SIG-M5 (cell line): Measurements from ENCODE around the gene AFF3.

ENCODE experiments used
- DNase-seq: peaks from one replicate; lab custom pipeline; 2025; lab: John Stamatoyannopoulos, UW

AFF3 gene

DNA sequence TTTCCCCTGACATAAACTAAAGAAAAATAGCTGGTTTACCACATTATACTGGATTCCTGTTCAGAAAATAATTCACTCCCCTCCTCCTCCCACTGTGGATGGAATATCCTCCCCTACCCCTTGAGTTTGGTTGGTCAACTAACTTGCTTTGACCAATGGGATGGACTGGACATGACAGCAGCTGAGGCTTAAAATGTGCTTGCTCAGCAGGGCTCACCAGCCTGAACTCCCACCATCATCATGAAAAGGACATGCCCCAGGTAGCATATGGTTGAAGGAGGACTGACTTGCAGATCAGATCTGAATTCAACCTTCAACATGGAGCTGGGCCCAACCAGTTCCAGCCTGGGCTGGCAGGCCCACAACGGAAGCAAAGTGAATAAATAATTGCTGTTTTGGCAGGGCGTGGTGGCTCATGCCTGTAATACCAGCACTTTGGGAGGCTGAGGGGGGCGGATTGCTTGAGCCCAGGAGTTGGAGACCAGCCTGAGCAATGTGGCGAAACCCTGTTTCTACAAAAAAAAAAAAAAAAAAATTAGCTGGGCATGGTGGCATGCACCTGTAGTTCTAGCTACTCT is 284.4 kb downstream of the AFF3 start:
- DNase-seq = no peak

DNA sequence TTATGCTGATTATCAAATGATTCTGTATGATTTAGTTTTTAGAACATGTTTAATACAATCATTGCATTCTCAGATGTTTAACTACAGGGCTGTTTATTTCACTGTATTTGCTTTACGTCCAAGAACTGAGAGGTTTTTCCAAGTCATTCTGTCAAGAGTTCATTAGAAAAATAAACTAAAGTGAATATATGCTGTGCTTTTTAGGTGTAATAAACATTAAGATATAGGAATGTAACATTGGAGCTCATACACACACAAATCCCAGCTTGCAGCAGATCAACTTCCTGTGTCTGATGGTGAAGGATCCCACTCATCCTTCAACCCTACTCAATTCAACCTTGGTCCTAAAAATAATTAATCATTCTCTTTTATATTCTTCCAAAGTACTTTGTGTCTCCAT is 285.0 kb downstream of the AFF3 start:
- DNase-seq = no peak

DNA sequence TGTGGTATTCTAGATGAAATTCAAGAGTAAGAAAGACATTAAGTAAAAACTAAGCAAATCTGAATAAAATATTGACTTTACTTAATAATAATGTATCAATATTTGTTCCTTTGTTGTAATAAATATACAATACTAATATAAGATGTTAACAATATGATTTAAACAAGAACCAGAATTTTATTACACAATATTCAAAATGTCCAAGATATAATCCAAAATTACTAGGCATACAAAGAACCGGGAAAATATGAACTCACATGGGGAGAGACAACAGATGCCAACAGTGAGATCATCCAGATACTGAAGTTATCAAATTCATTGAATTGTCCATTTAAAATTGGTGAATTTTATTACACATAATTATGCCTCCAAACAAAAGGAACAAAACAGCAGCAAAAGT is 286.3 kb downstream of the AFF3 start:
- DNase-seq = no peak

DNA sequence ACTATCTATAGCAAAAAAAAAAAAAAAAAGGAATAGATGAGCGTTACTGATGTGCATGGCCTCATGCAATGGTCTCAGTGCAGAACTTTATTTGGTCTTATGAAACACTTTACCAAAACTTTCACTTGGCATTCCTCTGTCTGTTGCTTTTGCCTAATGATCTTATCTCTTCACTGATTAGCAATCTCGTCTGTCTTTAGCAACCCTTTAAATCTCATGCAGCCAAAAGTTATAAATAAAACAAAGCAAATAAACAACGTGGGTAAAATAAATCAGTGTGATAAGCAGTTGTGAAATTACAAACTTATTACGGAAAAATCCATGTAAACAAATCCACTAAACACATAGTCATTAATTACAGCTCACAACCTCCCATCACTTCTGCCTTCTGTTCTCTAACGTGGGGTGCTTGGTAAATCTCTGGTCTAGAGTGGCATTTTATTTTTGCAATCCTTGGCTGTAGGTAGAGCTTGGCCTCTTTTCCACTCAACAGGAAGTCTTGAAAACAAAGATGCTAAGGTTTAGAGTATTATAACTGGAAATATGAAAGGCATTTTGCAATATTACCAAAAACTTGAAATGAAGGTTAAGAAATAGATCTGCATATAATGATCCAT is 288.0 kb downstream of the AFF3 start:
- no peak for DNase-seq

DNA sequence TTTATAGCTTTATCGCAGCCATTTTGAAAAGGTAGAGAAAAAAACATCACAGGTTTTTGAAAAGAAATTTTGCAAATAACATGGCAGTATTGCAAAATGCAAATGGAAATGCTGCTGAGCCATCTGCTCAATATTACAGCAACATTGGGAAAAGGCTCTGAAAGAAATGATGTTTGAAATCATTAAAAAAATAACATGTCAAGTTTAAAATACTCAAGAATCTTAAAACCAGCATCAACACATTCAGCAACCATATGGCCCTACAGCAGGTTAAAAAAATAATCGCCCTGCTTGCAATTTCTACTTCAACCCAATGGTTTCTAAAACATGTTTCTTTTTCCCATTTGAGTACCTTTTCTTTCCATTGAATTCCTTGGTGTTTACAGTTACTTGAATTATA is 289.4 kb downstream of the AFF3 start:
- no peak for DNase-seq

DNA sequence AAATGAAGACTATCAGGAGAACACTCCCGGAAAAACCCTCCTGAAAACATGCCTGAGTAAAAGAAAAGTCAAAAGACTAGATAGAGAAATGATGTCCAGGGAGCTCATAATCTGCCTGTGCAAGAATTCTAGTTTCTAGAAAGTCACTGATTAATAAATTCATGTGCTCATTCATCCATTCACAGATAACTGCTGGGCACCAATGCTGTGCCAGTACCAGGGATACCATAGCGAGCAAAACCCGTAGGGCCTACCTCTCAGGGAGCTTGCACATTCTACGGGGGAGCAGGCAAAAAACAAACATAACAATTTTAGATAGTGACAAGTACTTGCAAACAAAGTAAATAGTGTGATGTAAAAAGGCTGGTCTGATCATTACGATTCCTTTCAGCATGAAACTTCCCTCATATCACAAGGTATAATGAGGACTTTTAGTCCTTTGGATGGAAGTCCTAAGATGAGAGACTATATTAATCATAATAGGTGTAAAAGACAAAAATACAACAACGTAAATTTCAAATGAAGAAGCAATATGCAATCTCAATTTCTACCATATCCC is 289.9 kb downstream of the AFF3 start:
- no peak for DNase-seq

DNA sequence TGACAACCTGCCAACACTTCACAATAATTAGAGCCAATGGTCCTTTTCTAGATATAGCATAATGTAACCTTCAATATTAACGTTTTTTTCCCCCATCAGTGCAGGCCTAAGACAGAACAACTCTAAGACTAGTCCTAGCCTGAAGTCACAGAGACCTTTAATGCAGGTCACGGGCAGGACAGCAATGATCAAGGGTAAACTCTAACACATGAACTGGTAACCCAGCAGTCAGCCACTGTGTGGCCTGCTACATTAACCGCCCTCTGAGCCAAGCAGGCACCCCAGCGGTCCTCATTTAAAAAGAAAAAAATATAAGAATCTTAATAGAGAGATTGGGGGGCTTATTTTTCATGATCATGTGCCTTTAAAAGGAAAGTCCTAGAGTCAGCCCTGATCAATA is 290.6 kb downstream of the AFF3 start:
- no peak for DNase-seq

DNA sequence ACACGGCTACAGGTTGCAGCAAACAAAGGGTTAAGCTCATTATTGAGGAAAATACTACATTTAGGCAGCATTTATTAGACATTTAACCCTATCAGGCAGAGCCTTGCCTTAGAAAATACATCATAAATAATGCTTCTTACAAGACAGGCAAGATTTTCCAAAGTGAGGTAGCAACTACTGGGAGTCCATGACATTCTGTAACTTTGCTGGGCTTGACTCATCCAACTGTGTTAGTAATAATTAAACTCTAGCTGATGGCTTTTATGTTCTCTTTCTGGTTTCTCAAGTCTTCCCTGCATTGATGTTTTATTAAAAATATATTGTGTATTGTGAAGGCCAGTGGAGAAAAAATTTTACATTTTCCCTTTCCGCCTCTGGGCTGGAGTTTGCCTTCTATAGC is 291.3 kb downstream of the AFF3 start:
- no peak for DNase-seq

DNA sequence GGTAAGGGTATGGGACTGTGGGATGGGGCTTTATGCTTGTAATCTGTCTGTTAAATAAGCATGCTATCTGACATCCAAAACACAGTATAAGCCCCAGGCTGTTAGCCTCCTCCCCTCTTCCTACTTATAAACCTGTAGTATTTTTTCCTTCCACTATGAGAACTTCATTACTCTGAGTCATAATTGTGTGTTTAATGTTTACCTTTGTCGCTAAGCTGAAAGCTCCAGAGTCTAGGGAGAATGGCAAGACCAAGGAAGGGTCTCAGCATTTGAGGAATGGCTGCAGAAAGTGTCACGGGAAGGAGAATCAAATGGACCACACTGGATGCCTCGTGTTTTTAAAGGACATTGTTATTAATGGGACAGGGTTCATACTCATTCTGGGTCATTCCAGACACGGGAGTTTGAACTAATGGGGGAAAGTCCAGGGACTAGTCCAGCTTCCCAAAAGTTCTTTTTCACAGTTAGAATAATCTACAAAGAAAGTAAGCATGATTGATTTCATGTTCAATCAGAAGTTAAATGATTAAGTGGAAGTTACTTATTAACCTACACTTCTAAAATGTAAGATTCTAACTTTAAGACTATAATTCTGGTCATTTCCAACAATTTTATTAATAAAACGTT is 292.2 kb downstream of the AFF3 start:
- DNase-seq = no peak

DNA sequence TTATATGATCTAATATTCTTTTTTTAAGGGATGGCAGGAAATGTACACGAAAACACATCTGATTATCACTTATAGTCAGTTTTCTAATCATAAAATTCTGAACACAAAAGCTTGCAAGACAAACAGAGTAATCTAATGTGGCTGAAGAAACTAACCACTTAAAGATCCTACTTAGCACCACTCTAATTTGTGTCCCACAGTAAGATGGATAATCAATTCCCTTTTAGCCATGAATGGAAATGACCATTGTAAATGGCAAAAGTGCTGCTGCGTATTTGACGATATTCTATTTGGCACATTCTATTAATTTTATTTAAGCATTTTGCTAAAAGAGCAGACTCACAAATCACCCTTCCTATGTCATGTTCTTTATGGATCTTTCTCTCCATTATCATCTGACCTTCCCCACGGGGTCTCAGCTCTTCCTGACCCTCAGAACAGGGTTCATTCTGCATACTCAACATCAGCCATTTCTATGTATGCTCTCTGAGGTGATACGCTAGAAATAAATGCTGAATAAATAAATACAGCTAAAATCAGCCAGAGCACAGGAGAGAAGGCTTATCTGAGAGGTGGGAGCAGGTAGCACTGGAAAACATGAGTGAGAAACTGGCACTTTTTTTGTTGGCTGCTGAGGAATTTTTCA is 295.8 kb downstream of the AFF3 start:
- no peak for DNase-seq

DNA sequence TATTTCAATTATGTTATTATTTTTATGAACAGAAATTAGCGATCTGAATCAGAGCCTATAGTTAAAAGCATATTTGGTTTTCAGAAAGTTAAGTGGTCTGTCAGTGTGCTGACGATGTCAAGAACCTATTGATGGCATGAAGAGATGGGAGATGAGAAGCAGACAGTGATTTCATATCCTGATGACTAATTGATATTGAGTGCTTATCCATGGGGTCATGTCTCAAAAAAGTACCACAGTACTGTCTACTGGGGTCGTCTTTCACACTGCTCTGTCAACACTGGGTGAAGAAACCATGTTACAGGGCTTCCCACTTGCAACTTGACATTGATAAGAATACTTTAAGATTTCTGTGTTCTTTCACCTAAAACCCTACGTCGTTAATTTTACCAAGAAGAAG is 297.1 kb downstream of the AFF3 start:
- no peak for DNase-seq

DNA sequence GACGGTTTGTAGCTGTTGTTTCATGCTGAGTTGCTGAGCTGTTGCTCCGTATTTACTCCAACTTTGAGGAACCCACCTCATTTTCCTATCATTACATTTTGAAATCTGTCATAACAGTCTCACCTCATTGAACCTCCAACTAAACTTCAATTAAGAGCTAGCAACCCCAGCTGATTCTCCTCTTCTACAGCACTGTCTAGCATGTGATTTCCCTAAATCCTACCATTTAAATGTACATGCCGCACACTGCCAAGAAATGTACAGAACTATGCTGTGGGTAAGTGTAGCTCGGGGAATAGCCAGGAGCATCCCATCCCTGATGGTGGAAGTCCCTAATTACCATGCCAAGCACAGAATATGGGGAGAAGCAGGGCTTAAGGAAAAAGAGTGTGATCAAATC is 299.9 kb downstream of the AFF3 start:
- no peak for DNase-seq

DNA sequence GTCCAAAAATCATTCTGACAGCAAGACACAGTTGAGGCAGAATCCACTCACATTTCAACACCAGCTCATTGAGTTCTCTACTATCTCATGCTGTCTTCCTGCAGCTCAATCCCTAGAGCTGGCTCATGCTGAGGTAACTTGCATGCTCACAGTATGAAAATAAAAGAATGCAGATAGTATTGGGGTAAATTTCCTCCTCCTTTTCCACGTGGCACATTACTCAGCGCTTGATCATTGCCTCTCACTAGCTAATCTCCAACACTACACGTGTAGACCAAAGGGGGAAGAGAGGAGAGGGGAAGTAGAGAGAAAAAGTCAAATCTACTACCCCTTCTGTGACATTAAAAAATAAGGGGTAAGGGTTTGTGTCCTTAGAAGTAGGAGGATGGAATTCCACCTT is 300.6 kb downstream of the AFF3 start:
- no peak for DNase-seq

DNA sequence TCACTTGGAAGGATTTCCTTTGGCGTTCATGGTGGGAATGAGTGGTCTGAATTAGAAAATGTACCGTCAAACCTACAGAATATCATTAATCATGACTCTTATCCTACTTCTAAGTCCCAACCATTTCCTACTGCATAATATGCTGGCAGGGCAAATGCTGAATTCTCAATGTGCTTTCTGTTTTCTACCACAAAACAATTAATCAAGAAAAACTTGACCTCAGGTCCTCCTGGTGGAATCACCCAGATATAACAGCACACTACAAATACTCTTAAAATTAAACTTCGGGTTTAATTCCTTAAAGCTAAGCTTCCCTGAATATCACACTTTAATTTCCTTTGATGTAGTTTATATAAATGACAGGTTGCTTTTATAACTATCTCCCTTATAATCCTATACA is 301.6 kb downstream of the AFF3 start:
- no peak for DNase-seq

DNA sequence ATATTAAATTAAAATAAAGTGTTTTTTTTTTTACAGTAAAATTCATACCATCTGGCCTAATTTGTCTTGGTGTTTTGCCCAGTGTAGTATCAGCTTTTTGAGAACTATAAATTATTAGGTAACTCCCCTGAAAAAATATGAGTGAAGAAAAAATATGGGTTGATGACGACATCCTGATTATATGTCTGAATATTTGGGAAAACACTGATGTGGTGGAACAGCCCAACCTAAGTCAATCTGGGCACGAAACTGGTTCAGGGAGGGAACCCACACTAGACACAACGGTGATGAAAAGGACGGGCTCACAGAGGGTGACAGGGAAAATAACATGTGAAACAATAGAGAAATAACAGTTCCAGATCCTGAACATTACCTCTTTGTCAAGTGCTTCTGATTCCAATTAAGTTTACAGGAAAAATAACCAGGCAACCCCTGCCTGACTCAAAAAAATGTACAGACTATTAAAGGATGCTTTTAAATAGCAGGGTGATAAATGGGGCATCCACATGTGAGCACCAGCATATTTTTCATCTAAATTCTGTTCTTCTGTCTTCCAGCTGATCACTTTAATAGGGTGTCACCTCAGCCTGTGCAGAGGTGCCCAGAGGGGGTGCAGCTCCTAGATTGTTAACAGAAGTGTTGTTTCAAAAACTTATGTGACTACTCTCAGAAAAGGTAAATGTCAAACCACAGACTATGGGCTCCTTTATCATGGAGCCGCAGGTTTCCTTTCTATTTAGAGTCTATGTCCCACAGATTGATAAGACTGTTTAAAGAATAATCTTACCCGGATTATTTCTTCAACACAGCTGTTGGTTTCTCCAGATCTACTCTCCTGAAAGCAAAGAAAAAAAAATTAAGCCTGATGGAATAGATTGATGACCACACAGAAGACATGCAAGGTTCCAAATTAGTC is 305.4 kb downstream of the AFF3 start:
- DNase-seq = no peak

DNA sequence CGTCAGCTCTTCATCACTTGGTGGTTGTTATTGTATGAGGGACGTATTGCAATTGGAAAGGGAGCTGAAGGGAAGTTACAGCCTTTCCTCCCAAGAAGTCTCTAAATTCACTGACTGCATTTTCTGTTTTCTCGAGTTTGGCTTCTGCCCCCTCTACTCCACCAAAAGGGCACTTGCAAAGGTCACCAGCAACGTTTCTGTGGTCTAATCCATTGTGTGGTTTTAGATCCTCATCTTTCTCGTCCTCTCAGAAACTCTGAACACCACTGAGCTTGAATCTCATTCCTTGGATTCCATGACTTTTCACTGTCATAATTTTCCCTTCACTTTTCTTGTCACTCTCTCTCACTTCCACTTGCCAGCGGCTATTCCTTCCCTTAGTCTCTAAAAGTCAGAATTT is 308.0 kb downstream of the AFF3 start:
- DNase-seq = no peak

DNA sequence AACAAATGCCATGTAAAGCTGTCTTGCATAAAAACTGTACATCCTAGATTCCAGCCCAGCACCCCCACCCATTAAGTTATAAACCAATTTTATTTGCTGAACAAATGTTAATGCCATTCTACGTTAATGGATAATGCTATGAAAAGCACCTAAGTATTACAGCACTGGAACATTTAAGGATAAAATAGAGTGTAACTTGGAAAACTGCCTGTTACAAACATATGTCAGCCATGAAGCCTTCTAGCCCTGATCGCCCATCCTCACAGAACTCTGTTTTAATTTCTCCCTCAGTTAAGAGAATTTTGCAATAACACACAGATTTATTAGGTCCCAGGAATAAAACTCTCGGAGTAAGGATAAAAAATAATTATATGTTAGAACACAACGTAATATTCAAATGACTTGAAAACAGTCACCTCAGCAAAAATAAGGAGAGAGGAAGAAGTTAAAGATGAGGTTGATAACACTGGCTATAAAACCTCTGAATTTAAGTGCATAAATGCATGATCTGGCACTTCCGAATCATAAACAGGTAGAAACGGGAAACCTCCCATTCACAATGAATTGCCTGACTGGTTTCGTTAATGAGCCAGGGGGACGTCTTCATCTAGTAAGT is 308.7 kb downstream of the AFF3 start:
- DNase-seq = no peak

DNA sequence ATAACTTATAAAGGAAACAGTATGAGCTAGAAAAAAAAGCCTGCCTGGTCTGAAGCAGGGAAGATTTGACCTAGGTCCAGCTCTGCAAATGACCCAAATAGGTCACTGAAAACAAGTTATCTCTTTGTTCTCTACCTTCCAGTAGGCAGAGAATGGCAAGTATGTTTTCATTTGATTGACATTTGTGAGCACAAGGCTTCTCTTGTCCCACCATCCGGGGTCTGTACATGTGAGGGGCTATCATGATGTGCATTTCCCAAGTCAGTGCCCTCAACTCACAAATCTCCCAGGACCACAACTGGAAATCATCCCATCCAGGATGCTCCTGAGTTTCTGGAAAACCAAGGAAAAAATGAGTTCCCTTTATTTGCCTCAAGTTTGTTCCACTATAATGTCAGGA is 309.5 kb downstream of the AFF3 start:
- DNase-seq = no peak

DNA sequence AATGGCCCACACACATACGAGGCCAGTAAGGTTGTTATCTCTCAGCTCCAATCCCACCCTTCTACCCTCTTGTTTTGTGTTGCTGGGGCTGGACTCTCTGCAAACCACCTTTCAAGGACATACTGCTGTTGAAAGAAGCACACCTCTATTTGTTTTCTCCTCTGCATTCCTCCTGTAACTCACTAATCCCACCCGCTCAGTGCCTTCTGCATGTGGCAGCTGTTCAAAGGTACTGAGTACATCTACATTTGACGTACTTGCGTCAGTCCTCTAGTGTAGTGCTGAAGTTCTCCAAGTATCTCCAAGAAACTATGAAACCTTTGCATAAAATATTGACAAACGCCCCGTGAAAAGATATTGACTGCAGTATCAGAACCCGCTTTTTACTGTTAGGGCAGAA is 310.6 kb downstream of the AFF3 start:
- DNase-seq = no peak

DNA sequence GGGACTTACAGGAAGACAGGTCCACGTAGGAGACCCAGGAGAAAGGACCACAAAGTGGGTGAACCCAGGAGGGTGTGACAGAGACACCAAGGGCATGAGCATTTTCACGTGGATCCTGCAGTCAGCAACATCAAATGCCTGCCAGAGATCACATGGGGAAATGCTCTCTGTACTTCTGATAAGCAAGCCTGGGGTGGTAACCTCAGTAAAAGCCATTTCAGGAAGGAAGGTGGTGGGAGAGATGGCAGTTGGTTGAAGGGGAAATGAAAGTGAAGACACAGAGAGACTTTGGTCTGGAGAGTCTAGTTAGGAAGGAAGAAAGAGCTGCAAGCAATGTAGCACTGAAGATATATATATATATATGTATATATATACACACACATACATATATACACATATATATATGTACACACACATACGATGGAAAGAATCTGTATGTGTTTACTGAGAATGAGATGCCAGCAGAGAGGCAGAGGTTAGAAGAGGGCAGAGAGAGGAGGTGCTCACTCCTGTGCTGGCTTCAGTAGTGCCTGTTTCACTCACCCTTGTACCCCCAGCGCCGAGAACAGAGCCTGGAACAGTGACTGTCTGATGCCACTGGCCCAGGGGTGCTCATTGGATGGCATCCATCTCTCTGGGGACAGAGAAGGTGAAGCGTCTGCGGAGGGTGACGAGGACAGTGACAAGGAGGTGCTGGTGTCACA is 314.9 kb downstream of the AFF3 start:
- peak; percentile 86 for DNase-seq

DNA sequence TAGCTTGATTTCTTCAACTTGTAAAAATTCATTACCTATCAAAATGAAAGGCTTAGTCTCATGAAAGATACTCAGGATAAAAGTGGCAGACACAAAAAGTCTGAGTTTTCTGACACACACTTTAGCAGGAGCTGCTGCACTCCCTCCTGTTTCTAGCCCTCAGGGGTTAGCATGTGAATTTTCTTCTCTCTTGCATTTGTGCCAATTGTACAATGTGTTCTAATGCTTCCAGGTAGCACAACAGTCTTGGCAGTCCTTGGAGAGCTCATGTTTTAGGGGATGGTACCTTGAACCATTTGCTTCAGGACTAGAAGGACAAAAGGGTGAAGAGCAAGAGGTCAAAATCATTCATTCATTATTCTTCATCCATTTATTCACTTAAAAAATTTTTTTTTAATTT is 316.8 kb downstream of the AFF3 start:
- DNase-seq = no peak
